ENCODE data around the gene ZIC4.
A peak's percentile ranks its signal among the peaks of the same experiment; 100 is the strongest.

ZIC4 gene

GRCh38 chr3:147406028-147406931 is at the start of gene ZIC4:
TSS of gene ZIC4 (minus strand) at chr3:147406543. CDS start at chr3:147402797, 3,746 bp downstream.
- DNase-seq (ENCODE audit: low read depth): no peak
- H3K4me3 ChIP-seq (ENCODE audit: control insufficient read depth, low read depth, low read length): no peak within 1 kb of the TSS
- TF ChIP-seq CTCF (IDR thresholded peaks at IDR 0.05; ENCODE audit: control insufficient read depth, insufficient read depth, low read depth, low read length, missing control alignments): no peak

GRCh38 chr3:147449669-147450068 is 43.3 kb upstream of the ZIC4 start:
- TF ChIP-seq CTCF (IDR thresholded peaks at IDR 0.05; ENCODE audit: control insufficient read depth, insufficient read depth, low read depth, low read length, missing control alignments): no peak
- H3K4me3 ChIP-seq (ENCODE audit: control insufficient read depth, low read depth, low read length): no peak overlapping the region
- no peak for DNase-seq (ENCODE audit: low read depth)

- no peak for DNase-seq (ENCODE audit: low read depth)
- no peak overlapping the region for H3K4me3 ChIP-seq (ENCODE audit: control insufficient read depth, low read depth, low read length)
- TF ChIP-seq CTCF (IDR thresholded peaks at IDR 0.05; ENCODE audit: control insufficient read depth, insufficient read depth, low read depth, low read length, missing control alignments): no peak
These were observed 40.9 kb upstream of the ZIC4 start for GRCh38 chr3:147447224-147447623.

GRCh38 chr3:147431751-147432150 is 25.4 kb upstream of the ZIC4 start:
- peak; percentile 59 for DNase-seq (ENCODE audit: low read depth)
- no peak overlapping the region for H3K4me3 ChIP-seq (ENCODE audit: control insufficient read depth, low read depth, low read length)
- no peak for TF ChIP-seq CTCF (IDR thresholded peaks at IDR 0.05; ENCODE audit: control insufficient read depth, insufficient read depth, low read depth, low read length, missing control alignments)

GRCh38 chr3:147428754-147429153 is 22.4 kb upstream of the ZIC4 start:
- no peak for DNase-seq (ENCODE audit: low read depth)
- H3K4me3 ChIP-seq (ENCODE audit: control insufficient read depth, low read depth, low read length): no peak overlapping the region
- TF ChIP-seq CTCF (IDR thresholded peaks at IDR 0.05; ENCODE audit: control insufficient read depth, insufficient read depth, low read depth, low read length, missing control alignments): no peak

- TF ChIP-seq CTCF (IDR thresholded peaks at IDR 0.05; ENCODE audit: control insufficient read depth, insufficient read depth, low read depth, low read length, missing control alignments): no peak
- no peak for DNase-seq (ENCODE audit: low read depth)
- no peak overlapping the region for H3K4me3 ChIP-seq (ENCODE audit: control insufficient read depth, low read depth, low read length)
These were observed 22.0 kb upstream of the ZIC4 start for GRCh38 chr3:147428326-147428725.

All from AG09309 (cell line).